ENCODE results near the gene GINS2. TPM values are rescaled to one million over a fixed set of nuclear protein-coding genes. Genes with fewer than 3 reads are reported as not detected.

The GINS2 gene
- total and polyA plus RNA-seq, 8 donors: 0.87 to 3.6 (median 2.0) TPM; not detected in 1

DNA sequence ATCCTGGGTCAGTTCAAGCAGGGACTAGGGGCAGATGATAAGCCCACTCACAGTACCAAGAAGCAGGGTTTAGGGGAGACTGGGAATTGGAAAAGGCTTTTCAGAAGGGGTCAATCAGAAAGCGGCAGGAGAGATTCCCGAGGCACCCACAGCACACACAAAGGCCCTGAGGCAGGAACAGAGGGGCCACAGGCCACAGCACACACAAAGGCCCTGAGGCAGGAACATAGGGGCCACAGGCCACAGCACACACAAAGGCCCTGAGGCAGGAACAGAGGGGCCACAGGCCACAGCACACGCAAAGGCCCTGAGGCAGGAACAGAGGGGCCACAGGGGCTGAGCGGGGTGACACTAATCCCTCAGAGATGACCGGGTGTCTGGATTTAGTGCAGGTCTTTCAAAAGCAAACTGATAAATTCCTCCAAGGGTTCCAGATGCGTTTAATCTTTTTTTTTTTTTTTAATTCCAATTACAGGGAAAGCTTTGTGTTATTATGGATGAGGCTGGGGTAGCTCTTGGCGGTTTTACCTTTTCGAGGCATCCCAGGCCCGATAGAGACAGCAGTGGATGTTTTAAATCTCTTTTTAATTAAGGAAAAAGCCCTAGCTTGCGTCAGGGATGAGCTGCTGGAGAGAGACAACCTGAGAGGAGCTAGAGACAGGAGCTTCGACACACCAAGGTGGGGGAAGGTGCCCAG lies 31.0 kb upstream of the GINS2 start:
- Histone ChIP-seq H3K9me3 (no peaks in the 10 kb centered on the region), H3K27me3 (peaks cover 0 to 11% (median 0%) of the 10 kb centered on the region in 3 donors), H3K27ac (no peak overlapping the region), H3K36me3 (no peaks in the 10 kb centered on the region), H3K4me1 (peaks cover 0 to 29% (median 5%) of the 10 kb centered on the region in 4 donors), H3K4me3 (no peak overlapping the region)
- intact Hi-C loops (cut with DNase I; ENCODE audit: low total_unique reads): loop anchor here (10.0 kb wide), 1 partner anchor 445 kb away; no protein-coding TSS in a partner anchor
- DNase-seq: no peak
- TF ChIP-seq POLR2A (IDR thresholded peaks at IDR 0.05) (no peak), POLR2AphosphoS5 (IDR thresholded peaks at IDR 0.05) (no peak), EP300 (IDR thresholded peaks at IDR 0.05) (no peak)
- TF ChIP-seq, protein P1, sequence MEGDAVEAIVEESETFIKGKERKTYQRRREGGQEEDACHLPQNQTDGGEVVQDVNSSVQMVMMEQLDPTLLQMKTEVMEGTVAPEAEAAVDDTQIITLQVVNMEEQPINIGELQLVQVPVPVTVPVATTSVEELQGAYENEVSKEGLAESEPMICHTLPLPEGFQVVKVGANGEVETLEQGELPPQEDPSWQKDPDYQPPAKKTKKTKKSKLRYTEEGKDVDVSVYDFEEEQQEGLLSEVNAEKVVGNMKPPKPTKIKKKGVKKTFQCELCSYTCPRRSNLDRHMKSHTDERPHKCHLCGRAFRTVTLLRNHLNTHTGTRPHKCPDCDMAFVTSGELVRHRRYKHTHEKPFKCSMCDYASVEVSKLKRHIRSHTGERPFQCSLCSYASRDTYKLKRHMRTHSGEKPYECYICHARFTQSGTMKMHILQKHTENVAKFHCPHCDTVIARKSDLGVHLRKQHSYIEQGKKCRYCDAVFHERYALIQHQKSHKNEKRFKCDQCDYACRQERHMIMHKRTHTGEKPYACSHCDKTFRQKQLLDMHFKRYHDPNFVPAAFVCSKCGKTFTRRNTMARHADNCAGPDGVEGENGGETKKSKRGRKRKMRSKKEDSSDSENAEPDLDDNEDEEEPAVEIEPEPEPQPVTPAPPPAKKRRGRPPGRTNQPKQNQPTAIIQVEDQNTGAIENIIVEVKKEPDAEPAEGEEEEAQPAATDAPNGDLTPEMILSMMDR (IDR thresholded peaks at IDR 0.05): no peak
- WGBS, 5 donors: 75 to 85% (median 79%) methylated on average over 11 of the region's 11 CpGs

DNA sequence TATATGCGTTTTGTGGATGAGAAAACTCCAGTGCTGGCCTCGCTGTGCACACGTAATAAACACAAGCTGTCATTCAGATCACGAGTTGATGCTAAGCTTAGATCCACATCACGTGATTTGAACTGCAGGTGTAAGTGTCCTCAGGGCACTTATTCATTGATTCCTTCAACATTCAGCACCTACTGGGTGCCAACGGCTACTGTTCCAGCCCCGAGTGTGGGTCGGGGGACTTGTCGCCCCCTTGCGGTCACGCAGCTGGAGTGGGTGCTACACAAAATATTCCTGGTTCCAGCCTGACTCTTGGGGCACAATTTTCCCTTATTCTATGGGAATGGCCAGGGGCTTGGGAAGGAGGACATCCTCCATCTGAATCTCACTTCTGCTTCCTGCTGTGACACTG lies 29.9 kb upstream of the GINS2 start:
- H3K36me3 ChIP-seq: no peaks in the 10 kb centered on the region
- intact Hi-C loops (cut with DNase I; ENCODE audit: low total_unique reads): loop anchor here (10.0 kb wide), 1 partner anchor 444 kb away; no protein-coding TSS in a partner anchor
- no peak overlapping the region for H3K4me3 ChIP-seq
- TF ChIP-seq, protein P1 (IDR thresholded peaks at IDR 0.05): peak in 4 of 7 experiments; percentile 10 to 46 (median 29)
- no peak for TF ChIP-seq POLR2A (IDR thresholded peaks at IDR 0.05)
- no peak overlapping the region for H3K27ac ChIP-seq
- peaks cover 0 to 11% (median 0%) of the 10 kb centered on the region in 3 donors for H3K27me3 ChIP-seq
- WGBS, 5 donors: 34 to 45% (median 42%) methylated on average over 10 to 11 of the region's 11 CpGs
- peaks cover 0 to 29% (median 5%) of the 10 kb centered on the region in 4 donors for H3K4me1 ChIP-seq
- no peaks in the 10 kb centered on the region for H3K9me3 ChIP-seq
- DNase-seq: peak in 1 of 2 donors; percentile 34

DNA sequence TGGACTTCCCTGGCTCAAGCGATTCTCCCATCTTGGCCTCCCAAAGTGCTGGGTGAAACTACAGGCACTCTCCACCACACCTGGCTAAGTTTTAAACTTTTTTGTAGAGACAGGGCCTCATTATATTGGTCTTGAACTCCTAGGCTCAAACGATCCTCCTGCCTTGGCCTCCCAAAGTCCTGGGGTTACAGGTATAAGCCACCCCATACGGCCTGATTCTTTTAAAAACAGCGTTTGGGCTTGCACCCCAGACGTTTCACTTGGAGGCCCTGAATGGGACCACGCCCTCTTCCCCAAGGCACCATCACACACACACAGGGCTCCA lies 29.4 kb upstream of the GINS2 start:
- Histone ChIP-seq H3K9me3 (no peaks in the 10 kb centered on the region), H3K4me1 (peaks cover 0 to 29% (median 5%) of the 10 kb centered on the region in 4 donors), H3K36me3 (no peaks in the 10 kb centered on the region), H3K27ac (no peak overlapping the region), H3K4me3 (no peak overlapping the region), H3K27me3 (peaks cover 0 to 11% (median 0%) of the 10 kb centered on the region in 3 donors)
- 31 to 44% (median 38%) methylated on average over 2 to 6 of the region's 6 CpGs for WGBS, 5 donors
- intact Hi-C loops (cut with DNase I; ENCODE audit: low total_unique reads): loop anchor here (10.0 kb wide), 1 partner anchor 443 kb away; no protein-coding TSS in a partner anchor
- TF ChIP-seq POLR2A (IDR thresholded peaks at IDR 0.05) (no peak), EP300 (IDR thresholded peaks at IDR 0.05) (no peak), POLR2AphosphoS5 (IDR thresholded peaks at IDR 0.05) (no peak)
- TF ChIP-seq, protein P1 (IDR thresholded peaks at IDR 0.05): peak in 1 of 7 experiments; percentile 3
- DNase-seq: no peak

DNA sequence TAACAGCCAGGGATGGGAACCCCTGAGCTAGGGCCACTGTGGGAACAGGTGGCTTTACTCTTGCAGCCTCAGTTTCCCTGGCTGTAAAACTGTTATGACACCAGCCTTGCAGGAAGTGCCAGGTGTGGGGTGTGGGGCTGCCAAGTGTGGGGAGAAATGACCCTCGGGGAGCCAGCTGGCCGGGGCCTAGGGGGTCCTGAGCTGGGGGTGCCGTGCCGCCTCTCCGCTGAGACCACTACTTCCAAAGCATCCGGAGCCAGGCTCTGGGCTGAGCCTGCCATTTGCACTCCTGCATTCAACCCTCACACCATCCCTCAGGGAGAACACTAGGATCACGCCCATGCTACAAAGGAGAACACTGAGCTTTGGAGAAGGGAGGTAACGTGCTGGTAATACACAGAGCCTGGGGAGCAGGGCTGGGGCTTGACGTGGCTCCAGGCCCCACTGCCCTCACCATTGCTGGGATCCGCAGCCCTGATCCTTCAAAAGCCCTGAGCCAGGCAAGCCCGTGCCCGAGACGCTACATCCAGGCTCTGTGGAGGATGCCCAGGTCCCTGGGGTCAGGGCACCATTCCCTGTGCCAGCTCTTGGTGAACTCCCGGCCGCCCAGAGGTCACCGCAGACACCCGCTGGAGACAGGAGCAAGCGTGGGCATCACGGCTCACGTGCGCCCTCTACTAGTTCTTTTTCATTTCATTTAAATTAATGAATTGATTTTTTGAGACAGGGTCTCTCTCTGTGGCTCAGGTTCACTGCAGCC lies 28.8 kb upstream of the GINS2 start:
- H3K36me3 ChIP-seq: no peaks in the 10 kb centered on the region
- H3K4me1 ChIP-seq: peaks cover 0 to 29% (median 5%) of the 10 kb centered on the region in 4 donors
- TF ChIP-seq POLR2AphosphoS5 (IDR thresholded peaks at IDR 0.05) (no peak), EP300 (IDR thresholded peaks at IDR 0.05) (no peak), POLR2A (IDR thresholded peaks at IDR 0.05) (no peak)
- TF ChIP-seq, protein P1 (IDR thresholded peaks at IDR 0.05): peak in 5 of 7 experiments; percentile 43 to 79 (median 61)
- H3K27ac ChIP-seq: no peak overlapping the region
- WGBS, 5 donors: 37 to 42% (median 39%) methylated on average over 19 to 21 of the region's 21 CpGs
- intact Hi-C loops (cut with DNase I; ENCODE audit: low total_unique reads): loop anchor here (10.0 kb wide), 1 partner anchor 443 kb away; no protein-coding TSS in a partner anchor
- peaks cover 0 to 11% (median 0%) of the 10 kb centered on the region in 3 donors for H3K27me3 ChIP-seq
- no peak overlapping the region for H3K4me3 ChIP-seq
- peaks cover 0 to 2% (median 0%) of the 10 kb centered on the region in 4 donors for H3K9me3 ChIP-seq
- peak; percentile 75 to 87 for DNase-seq

Measured in stomach (tissue), 9 donors.